NCI-H2029 (cell line): ENCODE results near the gene FOXD3.
A peak's percentile ranks its signal among the peaks of the same experiment; 100 is the strongest.

Experiments
- DNase-seq: peaks from one replicate; lab custom pipeline; 2025; lab: John Stamatoyannopoulos, UW

The FOXD3 gene

DNA sequence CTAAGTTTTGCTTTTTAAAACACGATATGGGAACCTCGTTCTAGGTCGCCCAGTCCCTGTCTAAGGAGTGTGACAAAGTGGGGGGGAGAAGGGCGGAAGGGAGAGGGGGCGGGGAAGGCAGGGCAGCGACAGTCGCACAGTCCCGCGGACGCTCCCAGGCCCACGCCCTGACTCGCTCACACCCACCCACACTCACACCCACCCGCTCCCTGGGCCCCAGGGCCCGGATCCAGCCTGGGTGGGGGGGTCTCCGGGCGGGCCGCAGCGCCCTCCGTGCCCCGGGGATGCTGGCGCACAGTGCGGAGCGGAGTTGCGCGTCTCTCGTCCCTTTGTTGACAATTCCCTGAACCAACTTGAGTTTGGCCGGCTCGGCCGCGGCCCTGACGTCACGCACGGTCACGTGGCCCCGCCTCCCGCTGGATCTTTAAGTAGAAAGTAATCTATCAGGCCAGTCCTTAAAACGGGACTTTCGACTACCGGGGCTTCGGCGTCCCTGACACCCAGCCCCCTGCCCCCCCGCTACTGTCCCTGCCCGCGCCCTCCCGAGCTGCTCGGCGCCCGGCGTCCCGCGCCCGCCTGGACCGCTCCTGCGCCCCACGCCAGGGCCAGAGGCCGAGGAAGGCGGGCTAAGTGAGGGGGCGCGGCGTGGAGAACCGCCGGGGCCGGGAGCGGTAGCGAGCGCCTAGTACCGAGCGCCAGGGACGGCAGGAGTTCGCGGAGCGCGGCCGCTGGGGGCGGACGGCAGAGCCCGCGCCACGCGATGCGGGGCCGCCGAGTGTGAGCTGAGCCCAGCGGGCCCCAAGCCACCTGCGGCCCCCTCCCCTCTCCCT is at the start of gene FOXD3:
Gene FOXD3 (plus strand): TSS at position 454 of the 830 bp plus-strand sequence. CDS start 492 bp downstream, outside the sequence.
- peak; percentile 58 for DNase-seq

- DNase-seq, result no peak
These were observed 49.6 kb upstream of the FOXD3 start for GRCh38 chr1:63272811-63273210.

GRCh38 chr1:63274371-63274770 is 48.0 kb upstream of the FOXD3 start:
- DNase-seq, result no peak

DNA sequence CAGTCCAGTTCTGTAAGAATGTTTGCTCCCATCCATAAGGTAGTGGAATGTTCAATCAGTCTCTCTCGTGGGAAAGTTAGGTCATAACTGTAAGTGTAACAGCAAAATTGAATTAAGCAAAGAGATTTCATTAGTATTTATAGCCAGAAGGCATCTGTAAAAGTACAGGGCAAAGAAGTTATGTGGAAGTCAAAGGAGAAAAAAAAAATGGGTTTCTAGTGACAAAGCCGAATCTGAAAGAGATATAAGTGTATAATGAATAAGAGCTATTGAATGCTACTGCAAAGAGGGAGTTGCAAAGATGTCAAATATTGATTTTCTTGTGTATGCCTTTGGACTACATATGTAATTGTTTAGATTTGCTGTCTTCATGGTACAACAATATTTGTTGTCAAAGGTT is 47.4 kb upstream of the FOXD3 start:
- DNase-seq, result no peak

DNA sequence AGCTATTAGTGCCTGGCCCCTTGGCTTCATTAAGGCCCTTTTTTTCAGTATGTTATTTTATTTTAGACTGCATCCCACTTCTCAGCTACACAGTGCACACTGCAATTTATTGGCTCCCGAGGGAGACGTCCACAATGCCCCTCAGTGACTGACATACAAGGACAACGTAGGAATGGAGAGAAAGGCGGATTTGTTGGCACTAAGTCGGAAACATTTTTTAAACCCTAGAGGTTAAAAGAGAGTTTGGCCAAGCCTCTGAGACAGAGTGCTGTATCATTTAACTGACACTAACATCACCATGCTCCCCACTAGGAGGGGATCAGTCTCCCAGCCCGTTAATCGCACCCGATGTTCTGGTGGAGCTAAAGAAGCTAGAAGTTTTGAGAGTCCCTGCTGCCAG is 45.7 kb upstream of the FOXD3 start:
- no peak for DNase-seq

GRCh38 chr1:63277195-63278192 is 44.9 kb upstream of the FOXD3 start:
- no peak for DNase-seq

DNA sequence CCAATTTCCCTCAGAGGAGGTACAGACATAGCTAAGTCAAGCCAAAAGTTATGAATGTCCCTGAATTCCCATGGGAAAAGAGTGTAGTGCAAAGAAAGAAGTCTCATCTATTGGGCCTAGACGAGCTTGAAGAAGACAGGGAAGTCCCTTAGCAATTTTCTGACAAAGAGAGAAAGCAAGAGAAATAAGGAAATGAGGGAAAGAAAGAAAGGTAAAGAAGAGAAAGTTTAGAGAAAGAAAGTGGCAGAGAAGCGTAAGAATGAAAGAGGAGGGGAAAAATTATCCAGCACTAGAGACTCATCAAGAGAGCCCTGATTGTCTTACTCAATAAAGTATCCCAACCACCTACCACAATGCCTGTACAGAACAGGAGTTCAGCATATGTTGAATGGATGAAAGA is 40.6 kb upstream of the FOXD3 start:
- DNase-seq, result no peak

DNA sequence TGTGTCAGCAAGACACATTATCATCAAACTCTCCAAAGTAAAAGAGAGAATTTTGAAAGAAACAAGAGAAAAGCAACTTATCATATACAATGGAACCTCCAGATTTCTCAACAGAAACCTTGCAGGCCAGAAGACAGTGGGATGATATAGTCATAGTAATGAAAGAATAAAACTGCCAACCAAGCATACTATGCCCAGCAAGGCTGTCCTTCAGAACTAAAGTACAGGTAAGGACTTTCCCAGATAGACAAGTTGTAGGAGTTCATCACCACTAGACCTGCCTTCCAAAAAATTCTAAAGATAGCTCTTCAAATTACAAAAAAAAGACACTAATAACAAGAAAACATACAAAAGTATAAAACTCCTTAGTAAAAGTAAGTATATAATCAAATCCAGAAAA is 33.2 kb upstream of the FOXD3 start:
- DNase-seq, result no peak

GRCh38 chr1:63294803-63295594 is 27.4 kb upstream of the FOXD3 start:
- DNase-seq, result no peak

DNA sequence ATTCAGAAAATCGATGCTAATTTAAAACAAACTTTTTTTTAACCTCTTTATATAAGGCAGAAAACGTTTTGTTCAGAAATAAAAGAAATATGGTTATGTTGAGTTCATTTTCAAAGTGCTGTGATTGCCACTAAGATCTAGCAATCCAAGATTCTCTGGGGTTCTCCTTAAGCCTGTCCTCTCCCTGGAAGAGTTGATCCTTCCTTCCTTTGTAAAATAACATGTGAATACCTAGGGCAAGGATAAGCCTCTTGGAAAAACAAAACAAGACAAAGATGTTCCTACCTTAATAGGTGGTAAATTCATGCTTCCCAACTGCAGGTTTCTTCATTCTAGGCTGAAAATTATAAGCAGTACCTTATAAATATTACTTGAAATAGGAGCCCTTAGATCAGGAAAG is 18.0 kb upstream of the FOXD3 start:
- DNase-seq, result no peak

- DNase-seq, result no peak
These were observed 17.3 kb upstream of the FOXD3 start for GRCh38 chr1:63305043-63305442.

GRCh38 chr1:63307196-63307794 is 15.1 kb upstream of the FOXD3 start:
- no peak for DNase-seq

DNA sequence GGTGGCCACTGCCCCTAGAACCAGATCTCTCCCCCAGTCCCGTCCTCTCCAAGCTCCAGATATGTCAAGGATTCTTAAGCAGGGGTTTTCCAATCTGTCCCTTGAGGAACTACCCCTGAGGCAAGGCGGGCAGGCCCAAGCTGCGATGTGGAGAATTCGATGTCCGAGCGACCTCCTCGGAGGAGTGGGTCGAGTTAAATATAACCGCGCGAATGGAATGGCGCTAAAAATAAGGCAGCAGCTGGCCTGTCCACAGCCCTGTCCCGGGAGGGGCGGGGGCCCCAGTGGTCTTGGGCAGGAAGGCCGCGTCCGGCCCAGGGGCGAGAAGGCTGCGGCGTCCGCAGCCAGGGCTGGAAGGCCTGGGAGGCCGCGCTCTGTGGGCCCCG is 5.8 kb upstream of the FOXD3 start:
- DNase-seq, result no peak

DNA sequence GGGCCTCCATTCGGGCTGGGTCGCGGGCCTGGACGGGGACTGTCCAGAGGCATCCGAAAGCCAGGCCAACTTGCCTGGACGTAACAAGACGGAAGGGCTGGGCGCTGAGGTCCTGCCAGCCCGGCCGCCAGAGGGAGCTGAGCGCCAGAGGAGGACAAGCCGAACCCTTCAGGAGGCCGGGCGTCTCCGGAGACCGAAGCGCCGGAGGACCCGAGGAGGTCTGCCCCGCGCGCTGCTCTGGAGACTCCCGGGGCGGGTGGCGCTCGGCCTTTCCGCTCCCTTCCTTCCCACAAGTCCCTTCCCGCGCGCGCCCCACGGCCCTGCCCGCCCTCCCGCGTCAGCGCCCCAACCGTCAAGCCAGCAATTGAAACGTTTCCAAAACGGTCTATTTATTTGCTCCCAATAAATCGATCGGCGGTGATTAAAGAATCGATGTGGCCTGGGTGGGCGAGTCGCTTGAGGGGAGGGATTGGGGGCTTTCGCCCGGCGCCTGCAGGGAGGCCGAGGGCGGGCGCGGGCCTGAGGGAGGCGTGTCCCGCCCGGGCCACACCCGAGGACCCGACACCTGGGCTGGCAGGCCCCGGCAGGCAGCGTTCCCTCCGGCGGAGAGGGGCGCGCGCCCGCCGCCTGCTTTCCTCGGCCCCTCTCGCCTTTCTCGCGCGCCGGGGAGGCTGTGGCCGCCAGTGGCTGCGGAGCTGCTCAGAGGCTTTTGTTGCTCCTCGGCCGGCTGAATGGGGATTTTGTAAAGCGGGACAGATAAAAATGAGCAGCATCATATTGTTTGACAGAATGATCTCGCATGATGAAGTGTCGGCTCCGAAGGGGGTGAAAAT is 5.2 kb upstream of the FOXD3 start:
- peak; percentile 93 for DNase-seq

GRCh38 chr1:63317817-63318152 is 4.6 kb upstream of the FOXD3 start:
- DNase-seq, result no peak

DNA sequence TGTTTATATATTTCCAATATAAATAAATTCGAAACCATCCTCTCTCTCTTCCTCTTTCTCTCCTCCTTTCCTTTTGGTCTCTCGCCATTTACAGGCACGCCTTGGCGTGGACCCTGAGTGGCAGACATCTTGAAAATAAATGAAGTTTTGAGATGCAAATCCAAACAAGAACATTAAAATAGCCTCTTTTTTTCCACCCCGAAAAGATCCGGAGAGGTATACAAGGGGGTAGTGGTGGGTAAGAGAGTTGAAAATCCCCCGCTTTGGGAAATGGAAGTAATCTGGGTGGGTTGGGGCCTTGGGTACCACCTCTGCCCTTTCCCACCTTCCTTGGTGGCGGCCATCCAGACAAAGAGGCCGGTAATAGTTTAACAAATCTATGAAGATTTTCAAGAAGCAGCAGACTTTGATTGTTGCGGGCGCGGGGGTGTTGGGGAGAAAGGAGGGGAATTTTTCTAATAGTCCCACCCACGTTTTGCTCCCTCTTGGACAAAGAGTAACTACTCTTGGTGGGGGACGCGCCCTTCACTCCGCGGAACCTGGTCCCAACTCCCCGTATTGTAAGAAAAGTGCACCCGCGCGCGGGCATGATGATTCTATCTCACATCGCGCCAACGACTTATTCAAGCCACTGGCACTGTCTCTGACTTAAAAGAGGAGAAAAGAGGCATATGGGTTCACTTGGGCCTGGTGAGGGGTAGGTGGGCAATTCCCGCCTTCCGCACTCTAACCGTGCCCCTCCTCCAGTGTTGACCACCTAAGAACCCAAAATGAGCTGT is 4.0 kb upstream of the FOXD3 start:
- DNase-seq, result no peak

DNA sequence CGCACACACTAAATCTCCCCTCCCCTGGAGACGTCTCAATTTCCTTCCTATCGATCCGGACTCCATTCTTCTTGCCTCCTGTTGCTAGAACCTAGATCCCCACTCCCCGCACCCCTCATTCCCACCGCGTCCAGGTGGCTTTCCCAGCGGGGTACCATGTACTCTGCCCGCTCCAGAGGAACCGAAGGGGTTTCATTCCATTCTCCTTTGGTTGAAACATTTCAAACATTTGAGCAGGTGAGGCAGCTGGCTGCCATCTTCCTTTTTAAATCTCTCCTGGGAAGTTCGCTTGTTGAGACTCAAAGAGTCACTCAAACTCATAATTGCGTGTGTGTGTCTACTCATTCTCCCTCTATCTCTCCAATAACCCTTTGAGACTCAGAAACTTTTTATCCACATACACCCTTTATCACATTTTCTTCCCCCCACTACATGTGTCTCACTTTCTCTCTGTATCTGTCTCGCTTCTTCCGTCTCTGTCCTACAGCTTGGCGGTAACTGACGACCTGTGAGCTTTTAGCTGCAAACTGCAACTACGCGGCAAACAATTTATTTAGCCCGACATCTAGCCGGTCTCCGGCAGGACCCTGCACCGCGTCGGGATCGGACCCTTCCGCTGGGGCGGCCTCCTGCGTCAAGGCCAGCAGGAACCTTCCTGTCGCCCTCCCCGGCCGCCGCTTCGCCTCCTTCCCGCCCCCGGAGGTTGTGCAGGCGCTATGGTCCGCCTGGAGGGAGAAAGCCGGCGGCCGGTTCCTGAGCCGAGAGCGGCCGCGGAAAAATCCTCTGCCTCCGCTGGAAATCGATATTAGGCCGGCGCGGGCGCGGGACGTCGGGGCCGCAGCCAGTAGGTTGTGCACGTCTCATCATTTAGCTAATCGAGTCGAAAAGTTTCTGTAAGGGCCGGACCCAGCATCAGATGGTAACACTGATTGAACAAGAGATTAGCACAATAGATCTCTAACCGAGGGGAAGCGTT is 3.0 kb upstream of the FOXD3 start:
- DNase-seq, result no peak

DNA sequence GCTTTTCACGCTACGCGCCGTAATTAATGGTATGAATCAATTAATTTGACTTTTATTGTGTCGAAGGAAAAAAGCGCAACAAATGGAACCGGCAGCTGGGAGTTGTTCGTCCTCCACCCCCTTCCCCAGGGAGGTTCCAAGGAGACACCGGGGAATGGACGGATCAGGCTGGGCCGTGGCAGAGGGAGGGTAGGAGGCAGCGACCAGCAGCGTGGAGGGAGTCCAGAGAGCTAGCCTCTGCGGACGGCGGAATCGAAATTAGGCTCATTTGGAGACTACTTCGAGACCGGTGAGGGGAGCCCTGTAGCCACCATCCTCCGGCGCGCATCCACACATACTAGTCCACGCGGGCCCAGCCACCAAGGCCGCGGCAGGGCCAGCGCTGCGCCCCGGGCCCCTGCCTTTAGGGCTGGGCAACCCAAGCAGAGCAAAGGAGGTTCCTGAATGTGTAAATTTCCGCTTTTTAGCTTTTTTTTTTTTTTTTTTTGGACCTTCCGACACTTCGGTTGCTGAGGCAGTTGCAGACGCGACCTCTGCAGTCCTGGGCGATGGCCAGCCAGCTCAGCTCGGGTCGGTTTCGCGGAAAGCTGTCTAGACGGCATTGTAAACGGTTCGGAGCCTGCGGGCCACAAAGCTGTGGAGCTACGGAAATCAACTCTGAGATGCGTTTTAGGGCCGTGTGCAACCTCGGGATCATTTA is 2.2 kb upstream of the FOXD3 start:
- no peak for DNase-seq
